Caco-2 (cell line): Measurements from ENCODE around the gene TP53I13. TPM values are rescaled to one million over a fixed set of nuclear protein-coding genes. Genes with fewer than 3 reads are reported as not detected.

Experiments used
- BruUV-seq: library from RNA; stranded (reverse); fragments of 400-500 nt; replicated peaks from 2 replicates; lab custom pipeline; 2021; lab: Mats Ljungman, UMichigan
- CTCF ChIA-PET: fragments of 300-600 bp; sonication (Branson Sonifier 250); formaldehyde crosslinking; loops from one replicate; lab custom pipeline; 2022; ENCODE audit warnings: antibody characterized with exemption; lab: Charles Lee
- POLR2A ChIA-PET: fragments of 300-600 bp; sonication (Branson Sonifier 250); formaldehyde crosslinking; loops from one replicate; lab custom pipeline; 2022; ENCODE audit warnings: antibody characterized with exemption; lab: Charles Lee
- DNase-seq, 2 experiments: peaks; one replicate each; pipeline versions ENCODE4 v3.0.0 to v3.0.0-alpha.2; 2020 to 2022
- H3K27me3 ChIP-seq: replicated peaks from 2 replicates; pipeline ENCODE4 v1.6.0; 2011; ENCODE audit warnings: low read length; ENCODE audit not compliant: control insufficient read depth, insufficient read depth
- H3K36me3 ChIP-seq: 2 replicates; pipeline ENCODE4 v1.5.1; 2011; ENCODE audit warnings: low read length; ENCODE audit not compliant: control insufficient read depth, insufficient read depth
- H3K4me1 ChIP-seq: fragments of 250-450 bp; sonication (Bioruptor Pico); 2 replicates; pipeline ENCODE4 v1.5.1; 2020; ENCODE audit warnings: mild to moderate bottlenecking
- H3K4me3 ChIP-seq: 2 replicates; pipeline ENCODE4 v1.5.1; 2011; ENCODE audit warnings: low read depth, mild to moderate bottlenecking, control low read depth, low read length
- H3K9me3 ChIP-seq: fragments of 250-450 bp; sonication (Bioruptor Pico); 2 replicates; pipeline ENCODE4 v1.5.1; 2020; ENCODE audit warnings: mild to moderate bottlenecking, moderate library complexity
- H3K27ac Mint-ChIP-seq: one replicate; pipeline ENCODE4 v1.8.0; 2022; ENCODE audit warnings: mixed read lengths; ENCODE audit not compliant: unreplicated experiment
- H3K27me3 Mint-ChIP-seq: one replicate; pipeline ENCODE4 v1.8.0; 2022; ENCODE audit warnings: mixed read lengths; ENCODE audit not compliant: insufficient read depth, unreplicated experiment
- H3K36me3 Mint-ChIP-seq: one replicate; pipeline ENCODE4 v1.8.0; 2022; ENCODE audit warnings: mild to moderate bottlenecking, mixed read lengths; ENCODE audit not compliant: insufficient read depth, unreplicated experiment
- H3K4me1 Mint-ChIP-seq: one replicate; pipeline ENCODE4 v1.8.0; 2022; ENCODE audit warnings: low read depth, mixed read lengths; ENCODE audit not compliant: unreplicated experiment
- H3K4me3 Mint-ChIP-seq: one replicate; pipeline ENCODE4 v1.8.0; 2022; ENCODE audit warnings: mild to moderate bottlenecking, moderate library complexity, mixed read lengths; ENCODE audit not compliant: unreplicated experiment
- H3K9me3 Mint-ChIP-seq: one replicate; pipeline ENCODE4 v1.8.0; 2022; ENCODE audit warnings: mixed read lengths; ENCODE audit not compliant: unreplicated experiment
- intact Hi-C: fragments of 100-400 bp; cut with micrococcal nuclease; formaldehyde crosslinking; loops from one replicate; pipeline ENCODE4 v1.10.0; 2022; ENCODE audit not compliant: unreplicated experiment
- total RNA-seq: library from RNA; stranded (reverse); gene quantifications from 2 replicates; pipeline ENCODE4 v1.2.3, GENCODE V29; 2022
- TF ChIP-seq, protein P1 (sequence below), 2 experiments: fragments of 200-600 bp in 1 of 2; IDR thresholded peaks; 1 replicate in 1 of 2; 2 replicates in 1 of 2; pipeline versions ENCODE4 v1.5.1 to v1.8.0; 2011 to 2022; ENCODE audit warnings: antibody characterized with exemption in 1 of 2, control low read depth in 1 of 2, inconsistent platforms in 1 of 2, low read depth in 1 of 2, low read length in 1 of 2, mild to moderate bottlenecking in 1 of 2, moderate library complexity in 1 of 2; ENCODE audit not compliant: insufficient read depth in 1 of 2, severe bottlenecking in 1 of 2, unreplicated experiment in 1 of 2

Gene TP53I13
- total RNA-seq, 1 experiment from 2014 or later: 49.2 TPM

DNA sequence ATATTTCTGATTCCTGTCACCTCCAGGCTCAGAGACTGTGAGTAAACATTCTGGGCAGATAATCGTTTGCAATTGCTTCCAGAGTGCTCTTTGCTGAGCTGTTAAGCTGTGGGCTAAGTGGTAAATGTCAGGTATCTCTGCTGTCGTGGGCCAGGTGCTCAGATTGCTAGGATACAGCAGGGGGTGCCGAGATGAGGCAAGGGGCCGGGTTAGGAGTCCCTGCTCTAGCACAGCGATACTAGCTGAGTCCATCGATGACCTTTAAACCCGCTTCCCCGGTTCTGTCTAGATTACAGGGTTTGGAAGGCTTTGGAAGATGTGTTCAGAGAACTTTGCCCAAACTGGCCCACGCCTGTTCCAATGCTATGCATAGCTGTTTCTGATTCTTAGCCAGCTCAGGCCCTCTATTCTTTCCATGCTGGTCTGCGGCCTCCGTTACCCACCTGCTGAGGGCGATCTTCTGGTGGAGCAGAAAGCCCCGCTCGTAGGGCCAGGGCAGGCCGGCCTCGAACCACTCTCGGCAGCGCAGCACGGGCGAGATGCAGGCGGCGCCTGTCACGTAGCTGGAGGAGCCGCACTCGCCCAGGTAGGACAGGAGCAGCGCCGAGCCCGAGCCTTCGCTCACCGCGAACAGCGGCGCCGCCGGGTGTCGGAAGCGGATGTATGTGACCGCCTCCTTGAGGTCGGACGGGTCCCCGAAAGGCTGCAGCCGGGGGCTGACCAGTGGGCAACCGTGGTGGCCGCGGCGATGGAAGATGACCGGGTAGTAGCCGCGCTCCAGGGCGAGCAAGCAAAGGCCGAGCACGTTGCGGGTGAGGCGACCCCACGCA lies 2.6 kb upstream of the TP53I13 start:
- Mint-ChIP-seq H3K27ac (peak overlapping the region; percentile 75), H3K4me3 (peak overlapping the region; percentile 97), H3K36me3 (peaks cover 24% of the 10 kb centered on the region), H3K9me3 (no peaks in the 10 kb centered on the region), H3K27me3 (no peaks in the 10 kb centered on the region), H3K4me1 (peaks cover 5% of the 10 kb centered on the region)
- no peaks in the 10 kb centered on the region for H3K27me3 ChIP-seq
- CTCF ChIA-PET: interaction anchor here (0.6 to 3.4 kb wide), 9 partner anchors 9 to 527 kb away, joined by 3 to 28 read pairs (median 4); partner anchors contain the start of gene ANKRD13B
- BruUV-seq: TSS peak; percentile 11
- no peaks in the 10 kb centered on the region; the same call in 1 of the 2 replicates for H3K36me3 ChIP-seq
- TF ChIP-seq, protein P1, sequence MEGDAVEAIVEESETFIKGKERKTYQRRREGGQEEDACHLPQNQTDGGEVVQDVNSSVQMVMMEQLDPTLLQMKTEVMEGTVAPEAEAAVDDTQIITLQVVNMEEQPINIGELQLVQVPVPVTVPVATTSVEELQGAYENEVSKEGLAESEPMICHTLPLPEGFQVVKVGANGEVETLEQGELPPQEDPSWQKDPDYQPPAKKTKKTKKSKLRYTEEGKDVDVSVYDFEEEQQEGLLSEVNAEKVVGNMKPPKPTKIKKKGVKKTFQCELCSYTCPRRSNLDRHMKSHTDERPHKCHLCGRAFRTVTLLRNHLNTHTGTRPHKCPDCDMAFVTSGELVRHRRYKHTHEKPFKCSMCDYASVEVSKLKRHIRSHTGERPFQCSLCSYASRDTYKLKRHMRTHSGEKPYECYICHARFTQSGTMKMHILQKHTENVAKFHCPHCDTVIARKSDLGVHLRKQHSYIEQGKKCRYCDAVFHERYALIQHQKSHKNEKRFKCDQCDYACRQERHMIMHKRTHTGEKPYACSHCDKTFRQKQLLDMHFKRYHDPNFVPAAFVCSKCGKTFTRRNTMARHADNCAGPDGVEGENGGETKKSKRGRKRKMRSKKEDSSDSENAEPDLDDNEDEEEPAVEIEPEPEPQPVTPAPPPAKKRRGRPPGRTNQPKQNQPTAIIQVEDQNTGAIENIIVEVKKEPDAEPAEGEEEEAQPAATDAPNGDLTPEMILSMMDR (IDR thresholded peaks at IDR 0.05; ENCODE audit: insufficient read depth in 1 of 2, low read depth in 1 of 2, low read length in 1 of 2, severe bottlenecking in 1 of 2, unreplicated experiment in 1 of 2): peak; percentile 16 to 36
- H3K9me3 ChIP-seq: no peaks in the 10 kb centered on the region
- peaks cover 10% of the 10 kb centered on the region; the same call in 1 of the 2 replicates for H3K4me1 ChIP-seq
- peak; percentile 65 to 72 for DNase-seq
- POLR2A ChIA-PET: interaction anchor here (0.5 kb wide), 1 partner anchor 131 kb away, joined by 3 read pairs; no protein-coding TSS in a partner anchor
- intact Hi-C loops: loop anchor here (1.0 kb wide), 1 partner anchor 10 kb away; no protein-coding TSS in a partner anchor
- peak overlapping the region; percentile 87 for H3K4me3 ChIP-seq

GRCh38 chr17:29566473-29567303 lies 1.8 kb upstream of the TP53I13 start, which contains the start of gene ABHD15:
ABHD15 (minus strand) TSS chr17:29567037; CDS start chr17:29566966, 71 bp downstream.
- Histone ChIP-seq H3K9me3 (no peaks in the 10 kb centered on the region), H3K27me3 (no peaks in the 10 kb centered on the region), H3K4me1 (peaks cover 10% of the 10 kb centered on the region; the same call in 1 of the 2 replicates), H3K4me3 (peak within 1 kb of the TSS; percentile 87), H3K36me3 (no peaks in the 10 kb centered on the region; the same call in 1 of the 2 replicates)
- TF ChIP-seq, protein P1 (IDR thresholded peaks at IDR 0.05; ENCODE audit: insufficient read depth in 1 of 2, low read depth in 1 of 2, low read length in 1 of 2, severe bottlenecking in 1 of 2, unreplicated experiment in 1 of 2): no peak
- no TSS peak for BruUV-seq
- peak within 1 kb of the TSS; percentile 97 for H3K4me3 Mint-ChIP-seq
- H3K9me3 Mint-ChIP-seq: no peaks in the 10 kb centered on the region
- CTCF ChIA-PET: interaction anchor here (0.6 to 3.4 kb wide), 12 partner anchors 8 to 1016 kb away, joined by 3 to 28 read pairs (median 4); partner anchors contain the start of gene ANKRD13B
- POLR2A ChIA-PET: interaction anchor here (0.5 to 1.0 kb wide), 3 partner anchors 11 to 132 kb away, joined by 3 to 6 read pairs (median 4); no protein-coding TSS in a partner anchor
- no peaks in the 10 kb centered on the region for H3K27me3 Mint-ChIP-seq
- intact Hi-C loops: loop anchor here (1.0 kb wide), 1 partner anchor 10 kb away; no protein-coding TSS in a partner anchor
- DNase-seq: peak; percentile 75 to 83
- H3K4me1 Mint-ChIP-seq: peaks cover 6% of the 10 kb centered on the region
- H3K27ac Mint-ChIP-seq: peak within 1 kb of the TSS; percentile 85
- H3K36me3 Mint-ChIP-seq: peaks cover 25% of the 10 kb centered on the region
